BJ (cell line): ENCODE data around the gene WASL. TPM values are rescaled to one million over a fixed set of nuclear protein-coding genes. Genes with fewer than 3 reads are reported as not detected.
"Not testable (repeated sequence)": the region's sequence is repeated elsewhere in the genome, so short reads cannot be mapped to it uniquely, and the experiment has no call there.

ENCODE experiments used
- CTCF ChIA-PET: fragments of 350-600 bp; formaldehyde crosslinking; extraction: SDS; loops from one replicate; lab custom pipeline; 2021; ENCODE audit warnings: antibody characterized with exemption, inconsistent platforms; lab: Yijun Ruan, JAX
- POLR2A ChIA-PET: fragments of 300-600 bp; sonication (Branson Sonifier 250); formaldehyde crosslinking; extraction: SDS; loops from one replicate; lab custom pipeline; 2021; ENCODE audit warnings: antibody characterized with exemption; lab: Charles Lee
- DNase-seq: peaks from one replicate; pipeline ENCODE4 v3.0.0-alpha.2; 2011; ENCODE audit warnings: low read depth
- H3K27me3 ChIP-seq: 2 replicates; pipeline ENCODE4 v1.6.0; 2011; ENCODE audit warnings: low read length; ENCODE audit not compliant: control insufficient read depth, insufficient read depth
- H3K36me3 ChIP-seq: 2 replicates; pipeline ENCODE4 v1.5.1; 2011; ENCODE audit warnings: low read length; ENCODE audit not compliant: control insufficient read depth, insufficient read depth
- H3K4me3 ChIP-seq: 2 replicates; pipeline ENCODE4 v1.5.1; 2011; ENCODE audit warnings: low read depth, mild to moderate bottlenecking, control low read depth, low read length
- polyA plus RNA-seq: library from polyadenylated mRNA; depleted of rRNA; stranded (reverse); fragments of >200 nt; gene quantifications from 2 replicates; pipeline ENCODE4 v1.2.3, GENCODE V29; 2011; rRNA removed
- small RNA-seq: library from RNA; depleted of rRNA; stranded (forward); fragments of <200 nt; gene quantifications from one replicate; pipeline ENCODE3, GENCODE V24; 2012; ENCODE audit warnings: low replicate concordance, low read depth; ENCODE audit not compliant: insufficient read length
- TF ChIP-seq, protein P1 (sequence below): IDR thresholded peaks from 2 replicates; pipeline ENCODE4 v1.5.1; 2011; ENCODE audit warnings: low read depth, mild to moderate bottlenecking, control low read depth, inconsistent platforms, low read length, moderate library complexity; ENCODE audit not compliant: insufficient read depth

The WASL gene
- polyA plus RNA-seq, 1 experiment = 4.0 TPM

DNA sequence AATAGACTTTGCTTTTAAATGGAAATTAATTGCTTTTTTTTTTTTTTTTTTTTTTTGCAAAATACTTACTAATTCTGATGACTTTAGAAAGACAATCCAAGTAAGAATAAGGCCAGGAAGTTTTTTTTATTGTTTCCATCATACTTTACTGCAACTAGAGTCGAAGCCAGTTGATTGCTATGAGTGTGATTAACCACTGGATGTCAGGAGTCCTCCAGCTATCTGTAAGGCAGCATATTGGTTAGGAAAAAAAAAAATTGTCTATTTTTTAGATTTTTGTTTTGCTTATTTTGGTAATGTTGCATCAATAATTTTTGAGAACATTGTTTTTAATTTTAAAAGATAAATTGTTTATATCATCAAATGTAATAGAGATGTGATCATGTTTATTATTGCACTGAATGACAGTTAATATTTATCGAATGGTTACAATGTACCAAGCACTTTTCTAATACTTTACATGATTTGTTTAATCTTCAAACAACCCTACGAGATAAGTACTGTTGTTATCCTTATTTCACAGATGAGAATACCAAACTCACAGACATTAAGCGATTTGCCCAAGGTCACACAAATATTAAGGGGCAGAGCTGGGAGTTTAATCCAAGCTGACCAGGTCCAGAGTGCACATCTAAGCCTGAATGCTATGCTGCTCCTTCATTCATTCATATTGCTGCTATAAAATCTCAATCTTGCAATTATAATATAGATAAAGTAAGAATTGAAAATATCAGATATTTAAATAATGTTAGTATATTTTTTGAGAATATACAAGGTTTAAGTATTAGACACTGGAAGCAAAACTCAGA is 113.0 kb downstream of the WASL start:
- ChIA-PET CTCF (interaction anchor here (0.6 to 2.8 kb wide), 9 partner anchors 10 to 237 kb away, joined by 3 to 16 read pairs (median 5); no protein-coding TSS in a partner anchor), POLR2A (no interaction called here)
- DNase-seq = no peak
- H3K27me3 ChIP-seq = no peaks in the 10 kb centered on the region
- no peaks in the 10 kb centered on the region for H3K36me3 ChIP-seq
- no peak overlapping the region for H3K4me3 ChIP-seq
- TF ChIP-seq, protein P1, sequence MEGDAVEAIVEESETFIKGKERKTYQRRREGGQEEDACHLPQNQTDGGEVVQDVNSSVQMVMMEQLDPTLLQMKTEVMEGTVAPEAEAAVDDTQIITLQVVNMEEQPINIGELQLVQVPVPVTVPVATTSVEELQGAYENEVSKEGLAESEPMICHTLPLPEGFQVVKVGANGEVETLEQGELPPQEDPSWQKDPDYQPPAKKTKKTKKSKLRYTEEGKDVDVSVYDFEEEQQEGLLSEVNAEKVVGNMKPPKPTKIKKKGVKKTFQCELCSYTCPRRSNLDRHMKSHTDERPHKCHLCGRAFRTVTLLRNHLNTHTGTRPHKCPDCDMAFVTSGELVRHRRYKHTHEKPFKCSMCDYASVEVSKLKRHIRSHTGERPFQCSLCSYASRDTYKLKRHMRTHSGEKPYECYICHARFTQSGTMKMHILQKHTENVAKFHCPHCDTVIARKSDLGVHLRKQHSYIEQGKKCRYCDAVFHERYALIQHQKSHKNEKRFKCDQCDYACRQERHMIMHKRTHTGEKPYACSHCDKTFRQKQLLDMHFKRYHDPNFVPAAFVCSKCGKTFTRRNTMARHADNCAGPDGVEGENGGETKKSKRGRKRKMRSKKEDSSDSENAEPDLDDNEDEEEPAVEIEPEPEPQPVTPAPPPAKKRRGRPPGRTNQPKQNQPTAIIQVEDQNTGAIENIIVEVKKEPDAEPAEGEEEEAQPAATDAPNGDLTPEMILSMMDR = peak; percentile 68

DNA sequence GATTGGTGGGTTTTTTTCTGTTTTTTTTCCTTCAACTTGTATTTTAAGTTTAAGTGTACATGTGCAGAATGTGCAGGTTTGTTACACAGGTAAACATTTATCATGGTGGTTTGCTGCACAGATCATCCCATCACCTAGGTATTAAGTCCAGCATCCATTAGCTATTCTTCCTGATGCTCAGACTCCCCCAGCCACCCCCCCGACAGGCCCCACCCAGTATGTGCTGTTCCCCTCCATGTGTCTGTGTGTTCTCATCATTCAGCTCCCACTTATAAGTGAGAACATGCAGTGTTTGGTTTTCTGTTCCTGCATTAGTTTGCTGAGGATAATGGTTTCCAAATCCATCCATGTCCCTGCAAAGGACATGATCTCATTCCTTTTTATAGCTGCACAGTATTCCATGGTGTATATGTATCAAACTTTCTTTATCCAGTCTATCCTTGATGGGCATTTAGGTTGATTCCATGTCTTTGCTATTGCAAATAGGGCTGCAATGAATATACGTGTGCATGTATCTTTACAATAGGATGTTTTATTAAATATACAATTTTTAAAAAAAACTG is 114.7 kb downstream of the WASL start:
- H3K27me3 ChIP-seq, H3K36me3 ChIP-seq, DNase-seq, H3K4me3 ChIP-seq, POLR2A ChIA-PET: not testable (repeated sequence)
- CTCF ChIA-PET = interaction anchor here (0.8 to 1.8 kb wide), 2 partner anchors 33 to 238 kb away, joined by 3 to 4 read pairs; no protein-coding TSS in a partner anchor

DNA sequence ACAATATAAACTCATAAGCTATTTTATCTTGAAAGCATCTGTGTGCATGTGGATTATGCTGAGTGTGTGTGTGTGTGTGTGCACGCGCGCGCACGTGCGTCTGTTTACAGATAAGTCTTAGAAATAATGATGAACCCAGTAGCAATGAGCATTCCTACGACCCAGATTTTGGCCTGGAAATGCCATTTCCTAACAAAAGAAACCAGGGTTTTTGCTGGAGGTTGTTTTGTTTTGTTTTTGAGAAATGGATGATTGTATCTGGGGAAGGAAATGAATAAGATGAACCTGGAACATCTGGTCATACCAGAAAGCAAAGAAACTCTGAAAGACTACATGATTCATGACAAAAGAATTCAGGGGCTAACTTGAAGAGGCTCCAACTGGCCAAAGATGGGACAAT is 115.2 kb downstream of the WASL start:
- no peak overlapping the region for H3K4me3 ChIP-seq
- TF ChIP-seq, protein P1 = no peak
- DNase-seq = peak; percentile 53
- ChIA-PET CTCF (no interaction called here), POLR2A (no interaction called here)
- H3K27me3 ChIP-seq = no peaks in the 10 kb centered on the region
- no peaks in the 10 kb centered on the region for H3K36me3 ChIP-seq

DNA sequence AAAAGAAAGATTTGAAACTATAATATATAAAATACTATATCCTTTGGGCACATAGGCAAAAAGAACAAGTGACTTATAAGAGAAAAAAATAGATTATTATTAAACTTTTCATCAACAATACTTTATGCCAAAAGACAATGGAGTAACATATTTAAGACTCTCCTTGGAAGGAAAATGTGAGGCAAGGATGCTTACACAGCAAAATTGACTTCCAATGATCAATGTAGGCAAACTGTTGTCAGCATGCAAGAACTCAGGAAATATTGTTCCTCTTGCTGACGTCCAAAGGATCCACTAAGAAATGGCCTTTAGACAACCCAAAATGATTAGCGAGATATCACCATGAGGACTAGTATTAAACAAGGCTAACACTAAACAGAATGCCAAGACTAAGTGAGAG is 116.0 kb downstream of the WASL start:
- H3K36me3 ChIP-seq = no peaks in the 10 kb centered on the region
- H3K4me3 ChIP-seq = no peak overlapping the region
- POLR2A ChIA-PET = no interaction called here
- TF ChIP-seq, protein P1 = no peak
- no peak for DNase-seq
- H3K27me3 ChIP-seq = no peaks in the 10 kb centered on the region
- CTCF ChIA-PET = no interaction called here

Small RNA genes within 50 kb of the gene (small RNA-seq; reads per million reads assigned to genes)
- gene RNU6-11P = not detected

Other genes starting within 250 kb of the WASL start
- 0.02 and 0.05 TPM in 2 replicates for gene IQUB, start 214.4 kb downstream of the WASL start, polyA plus RNA-seq
- gene NDUFA5, start 191.2 kb downstream of the WASL start, polyA plus RNA-seq = 4.8 and 22.8 TPM in 2 replicates
- not detected in 2 replicates for gene ASB15, start 147.2 kb downstream of the WASL start, polyA plus RNA-seq
- gene LMOD2, start 93.1 kb downstream of the WASL start, polyA plus RNA-seq = not detected in 2 replicates
- not detected in 2 replicates for gene HYAL4, start 96.2 kb upstream of the WASL start, polyA plus RNA-seq
- gene SPAM1, start 176.2 kb upstream of the WASL start, polyA plus RNA-seq = not detected in 2 replicates